Nucleus accumbens (tissue), 56 donors: ENCODE data around the gene OR5K3.
A peak's percentile ranks its signal among the peaks of the same experiment; 100 is the strongest.
"Not testable (repeated sequence)": the region's sequence is repeated elsewhere in the genome, so short reads cannot be mapped to it uniquely, and the experiment has no call there.

ENCODE experiments used
- DNase-seq, 56 donors: peaks; one replicate each; lab custom pipeline; 2025; lab: John Stamatoyannopoulos, UW

The OR5K3 gene

GRCh38 chr3:98390366-98390765 is at the start of gene OR5K3:
OR5K3 (plus strand) TSS chr3:98390666; CDS start chr3:98390666, 0 bp downstream.
- DNase-seq = no peak

- DNase-seq = no peak
Measured at GRCh38 chr3:98341758-98342157, 48.7 kb upstream of the OR5K3 start.

GRCh38 chr3:98343647-98344507 is 46.6 kb upstream of the OR5K3 start:
- peak in 6 of 56 donors; percentile 1 to 18 (median 5) for DNase-seq

- no peak for DNase-seq
Measured at GRCh38 chr3:98350082-98350481, 40.4 kb upstream of the OR5K3 start.

- DNase-seq = no peak
Measured at GRCh38 chr3:98353554-98353953, 36.9 kb upstream of the OR5K3 start, which contains the start of gene OR5K4. OR5K4 (plus strand) TSS chr3:98353854; CDS start chr3:98353854, 0 bp downstream.

- no peak for DNase-seq
Measured at GRCh38 chr3:98359250-98359649, 31.2 kb upstream of the OR5K3 start.

- DNase-seq = no peak
Measured at GRCh38 chr3:98359993-98360675, 30.3 kb upstream of the OR5K3 start.

- DNase-seq = no peak
Measured at GRCh38 chr3:98360681-98361080, 29.8 kb upstream of the OR5K3 start.

- no peak for DNase-seq
Measured at GRCh38 chr3:98361289-98361688, 29.2 kb upstream of the OR5K3 start.

GRCh38 chr3:98367464-98368246 is 22.8 kb upstream of the OR5K3 start:
- DNase-seq = no peak

- no peak for DNase-seq
Measured at GRCh38 chr3:98371186-98371585, 19.3 kb upstream of the OR5K3 start.

GRCh38 chr3:98371853-98372252 is 18.6 kb upstream of the OR5K3 start:
- no peak for DNase-seq

GRCh38 chr3:98372445-98372844 is 18.0 kb upstream of the OR5K3 start:
- no peak for DNase-seq

- DNase-seq = no peak
Measured at GRCh38 chr3:98376631-98377030, 13.8 kb upstream of the OR5K3 start.

GRCh38 chr3:98388147-98388546 is 2.3 kb upstream of the OR5K3 start:
- no peak for DNase-seq

GRCh38 chr3:98395101-98395500 is 4.6 kb downstream of the OR5K3 start:
- no peak for DNase-seq

- DNase-seq = not testable (repeated sequence)
Measured at GRCh38 chr3:98396482-98396881, 6.0 kb downstream of the OR5K3 start.

- no peak for DNase-seq
Measured at GRCh38 chr3:98398513-98398912, 8.0 kb downstream of the OR5K3 start.

GRCh38 chr3:98402507-98402906 is 12.0 kb downstream of the OR5K3 start:
- no peak for DNase-seq

GRCh38 chr3:98404010-98404409 is 13.5 kb downstream of the OR5K3 start:
- no peak for DNase-seq

- DNase-seq = no peak
Measured at GRCh38 chr3:98406034-98406433, 15.6 kb downstream of the OR5K3 start.
